Measurements from ENCODE around the gene TREH. TPM values are rescaled to one million over a fixed set of nuclear protein-coding genes. Genes with fewer than 3 reads are reported as not detected.
A peak's percentile ranks its signal among the peaks of the same experiment; 100 is the strongest.
"Not testable (repeated sequence)": the region's sequence is repeated elsewhere in the genome, so short reads cannot be mapped to it uniquely, and the experiment has no call there.

The TREH gene
- total RNA-seq, 1 donor from 2014 or later: not detected

DNA sequence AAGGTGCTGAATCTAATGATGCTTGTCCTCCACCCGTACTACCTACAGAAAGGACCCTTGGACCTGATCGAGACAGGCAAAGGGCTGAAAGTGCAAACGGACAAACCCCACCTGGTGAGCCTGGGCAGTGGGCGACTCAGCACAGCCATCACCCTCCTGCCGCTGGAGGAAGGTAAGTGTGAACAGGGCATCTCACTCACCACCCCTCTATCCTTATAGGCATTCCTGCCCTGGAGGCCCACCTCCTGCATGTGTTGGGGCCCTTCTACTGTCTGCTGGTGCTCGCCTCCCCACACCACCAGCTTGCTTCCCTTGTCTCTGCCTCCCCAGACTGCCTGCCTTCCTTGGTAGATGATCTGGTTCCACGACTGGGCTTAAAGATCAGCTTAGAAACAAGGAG lies 64.9 kb downstream of the TREH start:
- no peak for DNase-seq (ENCODE audit: low read depth)

DNA sequence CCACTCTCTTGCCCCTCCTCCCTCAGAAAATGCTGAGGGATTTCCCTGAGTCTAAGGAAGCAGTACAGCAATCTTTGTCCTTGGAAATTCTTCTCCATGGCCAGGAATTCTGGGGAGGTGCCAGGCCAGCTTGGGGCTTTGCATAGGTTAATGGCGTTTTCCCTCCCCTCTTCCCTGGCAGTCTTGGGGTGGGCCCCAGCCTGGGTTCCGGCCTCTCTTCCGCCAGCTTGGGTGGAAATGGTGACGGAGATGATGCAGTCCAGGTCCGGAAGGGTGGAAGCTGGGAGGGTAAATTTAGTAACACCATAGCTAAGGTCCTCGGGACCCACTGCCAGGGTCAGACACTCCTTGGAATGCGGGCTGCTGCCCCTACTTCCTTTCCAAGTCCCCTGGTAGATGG lies 67.1 kb downstream of the TREH start:
- no peak for DNase-seq (ENCODE audit: low read depth)

DNA sequence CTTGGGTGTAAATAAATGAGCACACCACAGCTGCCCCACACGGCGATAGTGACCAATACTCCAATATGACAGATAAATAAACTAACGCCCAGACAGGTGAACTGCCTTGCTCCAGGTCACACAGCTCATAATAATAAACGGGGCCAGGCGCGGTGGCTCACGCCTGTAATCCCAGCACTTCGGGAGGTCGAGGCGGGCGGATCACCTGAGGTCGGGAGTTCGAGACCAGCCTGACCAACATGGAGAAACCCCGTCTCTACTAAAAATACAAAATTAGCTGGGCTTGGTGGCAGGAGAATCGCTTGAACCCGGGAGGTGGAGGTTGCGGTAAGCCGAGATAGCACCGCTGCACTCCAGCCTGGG lies 68.0 kb downstream of the TREH start:
- DNase-seq (ENCODE audit: low read depth): not testable (repeated sequence)

GRCh38 chr11:118610773-118611432 lies 68.5 kb downstream of the TREH start:
- DNase-seq (ENCODE audit: low read depth): no peak

DNA sequence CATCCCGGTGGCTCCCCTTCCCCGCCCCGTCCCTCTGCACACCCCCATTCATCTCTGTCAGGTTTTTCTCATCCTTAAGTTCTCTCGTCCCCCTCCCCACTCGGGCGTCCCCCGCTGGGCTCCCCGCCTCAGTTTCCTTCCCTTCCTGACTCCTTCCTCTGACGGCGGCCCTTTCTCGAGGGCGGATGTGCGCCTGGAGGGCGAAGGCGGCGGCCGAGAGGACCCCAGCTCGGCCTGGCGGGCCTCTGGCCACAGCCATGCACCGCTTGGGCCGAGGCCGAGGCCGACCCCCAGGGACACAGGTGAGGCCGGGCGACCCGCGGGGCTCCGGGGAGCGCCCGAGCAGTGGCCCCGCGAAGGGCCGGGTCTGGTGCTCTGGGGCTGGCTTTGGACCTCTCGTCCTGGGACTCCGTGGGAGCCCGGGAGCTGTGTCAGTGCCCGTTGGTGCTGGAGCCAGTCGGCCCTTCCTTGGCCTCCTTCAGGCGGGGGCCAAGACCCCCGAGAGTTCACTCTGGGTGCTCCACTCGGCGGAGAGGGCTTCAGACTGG lies 69.2 kb downstream of the TREH start:
- no peak for DNase-seq (ENCODE audit: low read depth)

DNA sequence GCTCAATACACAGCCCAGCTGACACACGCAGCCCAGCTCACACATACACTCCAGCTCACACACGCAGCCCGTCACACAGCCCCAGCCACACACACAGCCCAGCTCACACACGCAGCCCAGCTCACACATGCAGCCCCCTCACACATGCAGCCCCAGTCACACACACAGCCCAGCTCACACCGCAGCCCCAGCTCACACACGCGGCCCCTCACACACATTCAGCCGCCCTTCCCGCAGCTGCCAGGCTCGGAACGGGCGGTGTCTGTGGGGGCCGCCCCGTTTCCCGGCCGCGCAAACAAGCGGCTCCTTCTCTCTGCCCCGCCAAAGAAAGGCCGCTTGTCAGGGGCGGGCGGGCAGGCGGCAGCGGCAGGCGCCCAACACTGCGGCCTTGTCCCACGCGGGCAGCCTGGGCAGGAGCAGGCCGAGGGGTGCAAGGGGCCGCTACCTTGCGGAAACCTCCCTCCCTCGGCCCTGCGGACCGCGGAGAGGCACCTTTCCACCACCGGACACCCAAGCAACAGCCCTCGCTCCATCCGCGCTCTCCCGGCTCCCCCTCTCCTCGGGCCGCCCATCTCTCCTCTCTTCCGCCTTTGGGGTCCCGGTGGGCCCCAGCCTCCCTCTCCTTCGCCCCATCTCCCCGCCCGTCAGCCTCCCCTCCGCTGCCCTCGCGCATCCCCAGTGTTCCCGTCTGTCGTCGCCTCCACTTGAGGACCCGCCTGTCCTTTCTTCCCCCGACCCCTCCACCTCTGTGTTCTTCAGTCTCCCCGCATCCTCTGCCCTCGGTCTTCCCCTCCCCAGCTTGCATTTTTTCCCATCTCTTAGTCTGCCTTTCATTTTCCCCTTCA lies 69.8 kb downstream of the TREH start:
- DNase-seq (ENCODE audit: low read depth): no peak

DNA sequence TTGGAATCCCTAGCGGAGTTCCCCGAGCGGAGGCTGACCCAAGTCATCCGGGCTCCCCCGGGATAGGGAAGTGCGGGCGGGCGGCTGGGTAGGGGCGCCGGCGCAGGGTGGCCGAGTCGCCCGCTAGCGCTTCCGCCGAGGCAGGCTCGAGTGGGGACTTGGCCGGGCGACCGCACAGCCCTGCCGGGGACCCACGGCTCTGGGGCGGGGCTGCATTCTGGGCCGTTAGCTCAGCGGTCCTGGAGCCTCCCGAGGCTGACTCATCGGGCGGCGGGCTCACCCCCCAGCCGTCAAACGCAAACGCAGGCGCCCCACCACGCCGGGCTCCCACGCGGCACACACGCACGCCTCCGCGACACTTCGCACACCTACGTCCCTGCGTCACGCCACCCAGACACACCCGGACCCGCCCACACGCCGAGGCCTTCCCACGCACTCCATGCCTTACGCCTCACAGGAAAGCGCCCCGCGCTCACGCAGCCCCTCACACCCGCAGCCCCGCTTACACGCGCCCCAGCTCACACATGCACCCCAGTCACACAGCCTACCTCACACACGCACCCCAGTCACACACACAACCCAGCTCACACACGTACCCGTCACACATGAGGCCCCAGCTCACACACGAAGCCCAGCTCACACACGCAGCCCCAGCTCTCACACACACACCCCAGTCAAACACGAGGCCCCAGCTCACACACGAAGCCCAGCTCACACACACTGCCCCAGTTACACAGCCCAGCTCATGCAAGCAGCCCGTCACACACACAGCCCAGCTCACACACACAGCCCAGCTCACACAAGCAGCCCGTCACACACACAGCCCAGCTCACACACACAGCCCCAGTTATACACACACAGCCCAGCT lies 70.9 kb downstream of the TREH start:
- DNase-seq (ENCODE audit: low read depth): peak; percentile 80

- DNase-seq (ENCODE audit: low read depth): peak; percentile 76
Measured at GRCh38 chr11:118607401-118608359, 71.8 kb downstream of the TREH start, which contains the start of gene PHLDB1. TSS of gene PHLDB1 (plus strand) at chr11:118607615. CDS start at chr11:118613837, 6,222 bp downstream.

Small RNAs within 50 kb of the gene (microRNA-seq; reads per million reads assigned to microRNA genes)
- 0.48 reads per million for gene MIR6716

Other genes with a start within 250 kb of the TREH start
- 19.3 and 25.0 TPM in 2 replicates for gene KMT2A, start 243.2 kb downstream of the TREH start, total RNA-seq
- gene TTC36, start 152.2 kb downstream of the TREH start, total RNA-seq: 1.7 and 3.8 TPM in 2 replicates
- gene TMEM25, start 148.5 kb downstream of the TREH start, total RNA-seq: 15.6 and 22.3 TPM in 2 replicates
- gene IFT46, start 113.7 kb downstream of the TREH start, total RNA-seq: 26.0 and 41.3 TPM in 2 replicates
- gene ARCN1, start 107.2 kb downstream of the TREH start, total RNA-seq: 110 and 132 TPM in 2 replicates
- 135 and 173 TPM in 2 replicates for gene PHLDB1, start 72.0 kb downstream of the TREH start, total RNA-seq
- 99.1 and 119 TPM in 2 replicates for gene DDX6, start 111.5 kb upstream of the TREH start, total RNA-seq
- gene CXCR5, start 204.2 kb upstream of the TREH start, total RNA-seq: not detected in 2 replicates
- gene BCL9L, start 246.3 kb upstream of the TREH start, total RNA-seq: 15.2 and 22.1 TPM in 2 replicates